Nucleus accumbens (tissue), 56 donors: ENCODE data around the gene SERPINE1.
"Not testable (repeated sequence)": the region's sequence is repeated elsewhere in the genome, so short reads cannot be mapped to it uniquely, and the experiment has no call there.

ENCODE experiments used
- DNase-seq, 56 donors: peaks; one replicate each; lab custom pipeline; 2025; lab: John Stamatoyannopoulos, UW

The SERPINE1 gene

DNA sequence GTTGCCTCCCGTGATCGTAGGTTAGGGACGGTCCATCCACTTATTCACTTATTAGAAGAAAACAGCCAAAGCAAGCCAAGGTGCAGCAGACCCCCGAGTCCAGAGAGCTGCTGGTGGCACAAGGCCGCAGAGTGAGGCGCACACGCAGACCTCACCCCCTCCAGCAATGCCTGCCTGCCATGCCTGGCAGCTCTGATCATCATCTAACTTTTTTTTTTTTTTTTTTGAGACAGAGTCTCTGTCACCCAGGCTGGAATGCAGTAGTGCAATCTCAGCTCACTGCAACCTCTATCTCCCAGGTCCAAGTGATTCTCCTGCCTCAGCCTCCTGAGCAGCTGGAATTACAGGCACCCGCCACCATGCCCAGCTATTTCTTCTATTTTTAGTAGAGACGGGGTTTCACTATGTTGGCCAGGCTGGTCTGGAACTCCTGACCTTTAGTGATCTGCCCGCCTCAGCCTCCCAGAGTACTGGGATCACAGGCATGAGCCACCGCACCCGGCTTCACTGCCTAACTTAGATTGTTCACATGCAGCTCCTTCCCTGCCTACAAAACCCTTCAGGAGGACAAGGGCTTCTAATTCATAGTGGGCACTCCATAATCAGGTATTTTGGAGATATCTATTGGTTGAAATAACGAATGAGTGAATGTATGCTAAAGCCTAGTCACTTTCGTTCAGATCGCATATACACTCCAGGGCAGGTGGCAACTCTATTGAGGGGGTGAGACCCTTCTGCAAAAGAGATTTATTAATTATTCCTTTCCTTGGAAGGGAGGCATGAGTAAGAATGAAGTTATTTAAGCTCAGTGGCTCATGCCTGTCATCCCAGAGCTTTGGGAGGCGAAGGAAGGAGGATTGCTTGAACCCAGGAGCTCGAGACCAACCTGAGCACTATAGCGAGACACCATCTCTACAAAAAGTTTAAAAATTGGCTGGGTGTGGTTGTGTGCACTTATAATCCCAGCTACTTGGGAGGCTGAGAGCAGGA is 25.8 kb upstream of the SERPINE1 start:
- peak in 1 of 56 donors; percentile 23 for DNase-seq

DNA sequence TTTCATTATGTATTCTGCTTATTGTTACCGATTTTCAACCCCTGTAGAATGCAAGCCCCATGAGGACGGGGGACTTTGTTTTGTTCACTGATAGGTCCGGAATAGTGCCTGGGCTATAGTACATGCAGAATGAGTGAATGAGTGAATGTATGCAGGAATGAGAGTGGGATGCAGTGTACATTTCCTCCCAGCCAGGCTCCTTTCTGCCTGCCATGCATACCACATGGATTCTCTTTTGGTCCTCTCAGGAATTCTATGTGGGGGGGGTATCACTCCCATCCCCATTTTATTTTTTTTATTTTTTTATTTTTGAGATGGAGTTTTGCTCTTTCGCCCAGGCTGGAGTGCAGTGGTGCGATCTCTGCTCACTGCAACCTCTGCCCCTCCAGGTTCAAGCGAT is 24.9 kb upstream of the SERPINE1 start:
- DNase-seq: no peak

DNA sequence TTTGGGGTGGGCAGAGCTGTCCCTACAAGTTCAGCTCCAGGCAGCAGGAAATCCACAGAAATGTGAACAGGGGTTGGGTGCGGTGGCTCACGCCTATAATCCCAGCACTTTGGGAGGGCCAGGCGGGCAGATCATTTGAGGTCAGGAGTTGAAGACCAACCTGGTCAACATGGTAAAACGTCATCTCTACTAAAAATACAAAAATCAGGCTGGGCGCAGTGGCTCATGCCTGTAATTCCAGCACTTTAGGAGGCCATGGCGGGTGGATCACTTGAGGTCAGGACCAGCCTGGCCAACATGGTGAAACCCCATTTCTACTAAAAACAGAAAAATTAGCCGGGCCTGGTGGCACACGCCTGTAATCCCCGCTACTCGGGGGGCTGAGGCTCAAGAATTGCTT is 23.2 kb upstream of the SERPINE1 start:
- DNase-seq: not testable (repeated sequence)

DNA sequence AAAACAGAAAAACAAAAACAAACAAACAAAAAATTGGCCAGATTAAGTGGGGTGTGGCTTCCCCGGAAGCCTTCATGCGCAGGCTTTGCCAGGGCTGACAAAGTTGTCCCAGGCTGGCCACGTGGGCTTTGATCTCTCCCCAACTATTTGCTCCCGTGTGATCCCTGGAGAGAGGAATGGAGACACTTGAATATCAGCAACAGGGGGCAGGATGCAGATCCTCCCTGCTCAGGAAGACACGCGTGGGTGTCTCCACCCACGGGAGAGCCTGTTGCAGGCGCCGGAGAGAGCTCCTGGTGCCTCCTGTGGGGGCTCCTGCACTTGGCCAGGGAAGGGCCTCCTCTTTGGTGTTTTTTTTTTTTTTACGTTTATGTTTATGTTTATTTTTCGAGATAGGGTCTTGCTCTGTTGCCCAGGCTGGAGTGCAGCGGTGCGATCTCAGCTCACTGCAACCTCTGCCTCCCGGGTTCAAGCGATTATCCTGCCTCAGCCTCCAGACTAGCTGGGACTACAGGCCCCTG is 22.7 kb upstream of the SERPINE1 start:
- peak in 14 of 56 donors; percentile 4 to 56 (median 16) for DNase-seq

DNA sequence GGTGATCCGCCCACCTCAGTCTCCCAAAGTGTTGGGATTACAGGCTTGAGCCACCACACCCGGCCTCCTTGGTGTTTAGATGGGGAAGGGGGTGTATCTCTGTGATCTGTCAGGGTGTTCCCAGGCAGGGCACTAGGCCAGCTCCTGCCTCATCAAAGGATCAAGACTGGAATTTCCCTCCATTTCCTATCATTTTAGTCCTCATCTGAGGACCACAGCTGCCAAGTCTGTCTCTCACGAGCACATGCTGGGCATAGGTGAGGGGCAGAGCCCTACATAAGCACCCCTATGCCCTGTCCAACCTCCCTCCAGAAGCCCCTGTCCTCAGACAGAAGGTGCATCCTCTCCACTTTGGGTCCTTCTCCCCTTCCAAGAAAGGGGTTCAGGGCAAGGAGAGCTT is 22.1 kb upstream of the SERPINE1 start:
- DNase-seq: no peak

DNA sequence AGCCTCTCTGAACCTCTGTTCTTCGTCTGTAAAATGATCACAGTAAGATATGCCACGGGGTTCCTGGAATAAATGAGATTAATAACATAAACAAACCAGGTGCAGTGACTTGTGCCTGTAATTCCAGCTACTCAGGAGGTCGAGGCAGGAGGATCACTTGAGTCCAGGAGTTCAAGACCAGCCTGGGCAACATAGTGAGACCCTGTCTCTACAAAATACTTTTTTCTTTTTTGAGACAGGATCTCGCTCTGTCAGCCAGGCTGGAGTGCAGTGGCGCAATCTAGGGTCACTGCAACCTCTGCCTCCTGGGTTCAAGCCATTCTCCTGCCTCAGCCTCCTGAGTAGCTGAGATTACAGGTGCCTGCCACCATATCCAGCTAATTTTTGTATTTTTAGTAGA is 21.7 kb upstream of the SERPINE1 start:
- DNase-seq: not testable (repeated sequence)

DNA sequence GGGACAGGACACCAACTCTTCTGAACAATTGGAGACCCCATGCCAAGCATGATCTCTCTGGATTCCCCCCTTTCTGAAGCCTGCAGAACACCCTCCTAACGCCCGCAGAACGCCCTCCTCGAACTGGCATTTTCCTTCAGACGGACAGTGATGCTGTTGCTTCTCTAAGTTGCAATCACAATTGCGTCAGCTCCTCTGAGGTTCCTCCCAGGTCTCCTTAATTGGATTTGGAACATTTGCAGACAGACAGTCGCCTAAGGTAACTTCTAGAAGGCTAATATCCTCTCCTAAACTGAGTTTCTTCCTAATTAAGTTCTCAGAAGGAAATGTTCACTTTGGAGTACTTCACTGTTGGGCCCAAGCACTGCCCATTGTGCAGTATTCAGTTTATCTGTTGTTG is 20.5 kb upstream of the SERPINE1 start:
- no peak for DNase-seq

DNA sequence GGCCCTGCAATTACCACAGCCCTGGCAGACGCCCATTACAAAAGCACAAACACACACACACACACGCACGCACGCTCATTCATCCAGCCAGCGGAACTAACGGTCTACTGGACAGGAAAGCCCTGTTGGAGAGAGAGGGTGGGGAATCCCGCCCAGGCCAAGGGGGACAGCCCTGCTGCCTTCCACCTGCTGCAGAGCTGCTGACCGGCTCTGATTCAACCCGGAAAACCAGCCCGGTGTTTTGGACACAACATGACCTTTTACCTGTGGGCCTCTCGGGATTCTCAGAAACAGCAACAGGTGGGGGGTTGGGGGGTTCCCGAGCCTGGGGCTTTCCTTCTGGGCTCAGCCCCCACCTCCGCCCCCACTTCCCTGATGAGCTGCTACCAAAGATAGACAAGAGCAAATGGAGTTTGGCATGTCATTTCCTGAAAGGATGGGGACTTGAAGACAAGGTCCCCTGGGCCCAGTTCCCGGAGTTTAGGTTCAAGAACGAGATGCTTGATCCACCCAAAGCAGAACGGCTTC is 18.5 kb upstream of the SERPINE1 start:
- DNase-seq: peak in 22 of 56 donors; percentile 3 to 54 (median 16)

DNA sequence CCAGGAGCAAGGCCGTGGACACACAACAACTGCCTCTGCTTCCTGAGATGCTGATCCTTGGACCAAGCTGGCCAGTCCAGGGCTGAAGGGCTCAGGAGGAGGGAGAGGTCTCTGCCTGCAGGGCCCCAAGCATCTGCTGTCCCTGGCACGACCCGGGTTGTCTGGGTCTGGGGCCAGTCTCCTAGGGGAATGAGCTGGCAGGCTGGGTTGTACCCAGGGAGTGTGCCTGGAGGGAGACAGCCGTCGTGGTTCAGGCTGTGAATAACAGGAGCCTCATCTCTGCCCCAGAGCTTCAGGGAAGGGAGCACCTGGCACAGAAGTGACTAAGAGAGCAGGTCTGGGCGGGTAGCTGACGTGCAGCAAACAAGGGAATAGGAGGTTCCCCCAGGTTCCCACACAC is 17.9 kb upstream of the SERPINE1 start:
- no peak for DNase-seq

DNA sequence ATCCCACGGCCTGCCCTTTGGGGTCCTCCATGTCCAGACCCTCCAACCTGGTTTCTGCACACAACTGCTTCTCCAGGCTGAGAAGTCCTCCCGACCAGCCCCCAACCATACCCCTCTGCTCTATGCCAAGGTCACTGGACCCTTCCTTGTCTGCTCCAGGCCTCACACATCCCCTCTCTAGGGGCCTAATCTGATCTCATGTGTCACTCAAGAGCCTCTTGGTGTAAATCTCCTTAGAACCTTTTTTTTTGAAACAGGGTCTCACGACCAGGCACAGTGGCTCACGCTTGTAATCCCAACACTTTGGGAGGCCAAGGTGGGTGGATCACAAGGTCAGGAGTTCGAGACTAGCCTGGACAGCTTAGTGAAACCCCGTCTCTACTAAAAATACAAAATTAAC is 17.5 kb upstream of the SERPINE1 start:
- no peak for DNase-seq

DNA sequence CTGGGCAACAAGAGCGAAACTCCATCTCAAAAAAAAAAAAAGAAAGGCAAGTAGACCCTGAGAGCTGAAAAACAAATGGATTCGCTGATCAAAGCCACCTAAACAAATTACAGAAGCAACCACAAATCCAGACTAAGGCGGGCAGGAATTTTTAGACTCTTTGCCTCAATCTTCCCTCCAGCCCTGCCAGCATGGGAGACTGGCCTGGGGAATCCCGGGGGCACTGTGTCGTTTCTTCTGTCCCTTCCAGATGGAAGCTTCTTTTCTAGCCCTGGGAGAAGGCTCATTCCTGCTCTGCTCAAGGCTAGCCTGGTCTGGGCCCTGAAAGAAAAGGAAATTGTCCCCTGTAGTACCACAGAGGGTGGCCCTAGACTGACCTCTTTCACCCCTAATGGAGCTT is 15.6 kb upstream of the SERPINE1 start:
- no peak for DNase-seq

DNA sequence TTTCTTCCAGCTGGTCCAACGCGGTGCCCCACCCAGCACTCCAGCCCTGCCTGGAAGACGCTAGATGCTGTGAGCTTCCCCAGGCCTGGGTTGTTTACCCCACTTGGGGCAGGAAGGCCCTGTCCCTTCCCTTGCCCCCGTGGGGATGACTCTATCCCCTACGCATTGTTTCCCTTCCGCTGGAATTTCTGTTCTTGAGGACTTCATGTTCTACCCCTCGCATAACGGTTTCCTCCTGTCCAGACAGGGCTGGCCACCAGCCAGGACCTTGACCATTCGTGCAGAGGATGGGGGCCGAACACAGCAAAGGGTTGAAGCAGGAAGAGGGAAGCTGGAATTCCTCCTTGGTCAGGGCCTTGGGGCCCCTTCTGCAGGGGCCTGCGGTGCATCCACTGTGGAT is 14.7 kb upstream of the SERPINE1 start:
- DNase-seq: peak in 4 of 56 donors; percentile 3 to 22 (median 8)

DNA sequence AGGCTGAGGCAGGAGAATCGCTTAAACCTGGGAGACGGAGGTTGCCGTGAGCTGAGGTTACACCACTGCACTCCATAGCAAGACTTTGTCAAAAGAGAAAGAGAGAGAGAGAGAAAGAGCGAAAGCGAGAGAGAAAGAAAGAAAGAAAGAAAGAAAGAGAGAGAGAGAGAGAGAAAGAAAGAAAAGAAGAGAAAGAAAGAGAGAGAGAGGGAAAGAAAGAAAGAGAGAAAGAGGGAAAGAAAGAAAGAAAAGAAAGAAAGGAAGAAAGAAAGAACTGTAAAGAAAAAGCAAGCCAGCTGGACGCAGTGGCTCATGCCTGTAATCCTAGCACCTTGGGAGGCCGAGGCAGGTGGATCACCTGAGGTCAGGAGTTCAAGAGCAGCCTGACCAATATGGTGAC is 13.8 kb upstream of the SERPINE1 start:
- DNase-seq: not testable (repeated sequence)

DNA sequence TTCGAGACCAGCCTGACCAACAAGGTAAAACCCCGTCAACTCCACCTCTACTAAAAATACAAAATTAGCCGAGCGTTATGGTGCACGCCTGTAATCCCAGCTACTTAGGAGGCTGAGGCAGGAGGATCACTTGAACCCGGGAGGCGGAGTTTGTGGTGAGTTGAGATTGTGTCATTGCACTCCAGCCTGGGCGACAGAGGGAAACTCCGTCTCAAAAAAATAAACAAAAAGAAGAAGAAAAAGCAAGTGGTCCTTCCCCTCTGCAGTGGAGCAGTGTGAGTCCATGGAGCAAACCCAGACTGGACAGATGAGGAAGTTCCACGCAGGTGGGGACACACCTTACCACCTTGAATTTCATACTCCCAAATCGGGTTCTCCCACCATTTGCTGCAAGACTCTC is 13.1 kb upstream of the SERPINE1 start:
- DNase-seq: no peak

DNA sequence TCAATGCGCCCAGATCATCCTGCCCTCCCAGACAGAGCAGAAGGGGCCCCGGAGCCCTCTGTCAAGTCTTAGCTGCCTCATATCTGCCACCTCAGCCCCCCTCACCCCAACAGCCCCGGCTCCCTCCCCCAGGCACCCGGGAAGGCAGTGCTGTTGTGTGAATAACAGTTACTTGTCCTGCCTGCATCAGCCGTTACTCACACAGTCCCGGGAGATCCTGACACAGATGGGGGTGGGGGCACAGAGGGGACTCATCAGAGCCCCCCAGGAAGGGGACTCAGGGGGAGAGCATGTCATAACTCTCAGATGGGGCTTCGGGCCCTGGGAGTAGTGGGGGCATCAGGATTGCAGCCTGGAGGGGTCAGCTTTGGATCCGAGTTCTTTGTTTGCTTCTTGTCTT is 12.4 kb upstream of the SERPINE1 start:
- DNase-seq: no peak

DNA sequence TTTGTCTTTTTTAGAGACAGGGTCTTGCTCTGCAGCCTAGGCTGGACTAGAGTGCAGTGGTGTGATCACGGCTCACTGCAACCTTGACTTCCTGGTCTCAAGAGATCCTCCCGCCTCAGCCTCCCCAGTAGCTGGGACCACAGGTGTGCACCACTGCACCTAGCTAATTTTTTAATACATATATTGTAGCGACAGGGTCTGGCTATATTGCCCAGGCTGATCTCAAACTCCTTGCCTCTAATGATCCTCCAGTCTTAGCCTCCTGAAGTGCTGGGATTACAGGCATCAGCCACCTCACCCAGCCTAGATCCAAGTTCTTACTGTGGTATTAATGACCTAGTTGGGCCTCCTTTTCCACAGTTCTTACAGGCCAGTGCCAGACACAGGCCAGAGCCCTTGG is 11.7 kb upstream of the SERPINE1 start:
- DNase-seq: no peak

DNA sequence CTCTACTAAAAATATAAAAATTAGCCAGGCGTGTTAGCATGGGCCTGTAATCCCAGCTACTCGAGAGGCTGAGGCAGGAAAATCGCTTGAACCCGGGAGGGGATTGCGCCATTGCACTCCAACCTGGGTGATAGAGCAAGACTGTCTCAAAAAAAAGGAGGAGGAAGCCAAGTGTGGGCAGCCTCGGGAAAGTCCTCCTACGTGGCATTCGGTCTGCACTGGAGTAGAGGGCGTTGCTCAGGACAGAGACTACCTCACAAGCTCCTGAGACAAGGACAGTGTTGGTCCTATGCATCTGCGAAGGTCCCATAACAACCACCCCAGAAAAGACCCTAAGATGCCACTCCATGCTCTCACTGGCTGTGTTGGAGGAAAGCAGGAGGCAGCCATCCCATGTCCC is 10.0 kb upstream of the SERPINE1 start:
- no peak for DNase-seq

DNA sequence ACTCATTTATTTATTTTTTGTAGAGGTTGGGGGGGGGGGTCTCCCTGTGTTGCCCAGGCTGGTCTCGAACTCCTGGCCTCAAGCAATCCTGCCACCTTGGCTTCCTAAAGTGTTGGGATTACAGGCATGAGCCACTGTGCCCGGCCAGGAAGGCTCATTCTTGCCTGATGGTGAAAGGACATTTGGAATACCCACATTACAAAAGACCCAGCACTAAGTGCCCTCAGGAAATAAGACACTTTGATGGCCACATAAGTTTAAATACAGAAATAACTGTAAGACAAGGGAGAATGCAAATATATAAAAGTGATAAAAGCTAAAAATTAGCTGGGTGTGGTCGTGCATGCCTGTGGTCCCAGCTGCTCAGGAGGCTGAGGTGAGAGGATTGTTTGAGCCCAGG is 8.0 kb upstream of the SERPINE1 start:
- DNase-seq: no peak

DNA sequence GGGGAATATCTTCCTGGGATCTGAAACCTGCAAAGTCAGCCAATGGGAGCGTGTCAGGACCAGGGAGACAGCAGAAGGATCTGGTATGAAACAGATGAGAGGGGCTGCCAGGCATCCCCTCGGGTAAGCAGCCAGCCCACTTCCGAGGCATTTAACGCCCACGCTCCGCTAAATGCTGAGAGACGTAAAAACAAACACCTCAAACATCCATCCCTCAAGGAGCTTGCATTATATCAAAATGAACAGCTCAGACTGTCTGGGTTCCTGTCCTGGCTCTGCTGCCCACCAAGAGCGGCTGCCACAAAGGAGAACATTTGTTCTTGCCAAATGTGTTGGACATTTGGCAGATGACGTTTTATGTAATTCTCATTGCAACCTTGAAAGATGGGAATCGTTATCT is 7.0 kb upstream of the SERPINE1 start:
- no peak for DNase-seq

DNA sequence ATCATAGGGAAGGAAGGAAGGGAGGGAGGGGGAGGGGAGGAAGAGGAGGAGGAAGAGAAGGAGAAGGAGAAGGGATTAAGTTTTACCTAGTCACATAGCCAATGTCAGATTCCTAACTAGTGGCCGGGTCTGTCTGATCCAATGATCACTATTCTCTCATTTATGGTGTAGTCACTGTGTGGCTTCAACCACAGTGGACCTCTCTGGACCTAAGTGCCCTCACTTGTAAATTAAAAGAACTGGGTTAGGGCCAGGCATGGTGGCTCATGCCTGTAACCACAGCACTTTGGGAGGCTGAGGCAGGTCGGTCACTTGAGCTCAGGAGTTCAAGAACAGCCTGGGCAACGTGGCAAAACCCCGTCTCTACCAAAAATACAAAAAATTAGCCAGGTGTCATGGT is 6.6 kb upstream of the SERPINE1 start:
- DNase-seq: no peak

DNA sequence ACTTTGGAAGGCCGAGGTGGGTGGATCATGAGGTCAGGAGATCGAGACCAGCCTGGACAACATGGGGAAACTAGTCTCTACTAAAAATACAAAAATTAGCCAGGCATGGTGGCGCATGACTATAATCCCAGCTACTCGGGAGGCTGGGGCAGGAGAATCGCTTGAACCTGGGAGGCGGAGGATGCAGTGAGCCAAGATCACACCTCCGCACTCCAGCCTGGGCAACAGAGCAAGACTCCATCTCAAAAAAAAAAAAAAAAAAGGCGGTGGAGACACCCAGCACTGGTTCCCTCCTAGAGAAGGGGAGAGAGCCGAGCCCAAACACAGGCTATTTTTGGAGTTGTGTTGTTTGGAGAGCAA is 5.3 kb upstream of the SERPINE1 start:
- not testable (repeated sequence) for DNase-seq
